Measurements from ENCODE around the gene ZBED6. TPM values are rescaled to one million over a fixed set of nuclear protein-coding genes. Genes with fewer than 3 reads are reported as not detected.
"Not testable (repeated sequence)": the region's sequence is repeated elsewhere in the genome, so short reads cannot be mapped to it uniquely, and the experiment has no call there.

The ZBED6 gene
- total and polyA plus RNA-seq, 2 experiments from 2014 or later, result 3.1 to 8.6 TPM

DNA sequence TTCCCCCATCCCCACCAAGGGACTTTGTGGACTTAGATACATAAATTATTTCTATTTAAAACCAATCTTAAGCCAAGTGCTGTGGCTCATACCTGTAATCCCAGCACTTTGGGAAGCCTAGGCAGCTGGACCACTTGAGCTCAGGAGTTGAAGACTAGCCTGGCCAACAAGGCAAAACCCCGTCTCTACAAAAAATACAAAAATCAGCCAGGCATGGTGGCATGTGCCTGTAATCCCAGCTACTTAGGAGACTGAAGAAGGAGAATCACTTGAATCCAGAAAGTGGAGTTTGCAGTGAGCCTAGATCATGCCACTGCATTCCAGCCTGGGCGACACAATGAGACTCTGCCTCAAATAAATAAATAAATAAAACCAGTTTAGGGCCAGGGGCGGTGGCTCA is 34.9 kb upstream of the ZBED6 start:
- no peak overlapping the region for H3K27ac ChIP-seq
- TF ChIP-seq, protein P1, sequence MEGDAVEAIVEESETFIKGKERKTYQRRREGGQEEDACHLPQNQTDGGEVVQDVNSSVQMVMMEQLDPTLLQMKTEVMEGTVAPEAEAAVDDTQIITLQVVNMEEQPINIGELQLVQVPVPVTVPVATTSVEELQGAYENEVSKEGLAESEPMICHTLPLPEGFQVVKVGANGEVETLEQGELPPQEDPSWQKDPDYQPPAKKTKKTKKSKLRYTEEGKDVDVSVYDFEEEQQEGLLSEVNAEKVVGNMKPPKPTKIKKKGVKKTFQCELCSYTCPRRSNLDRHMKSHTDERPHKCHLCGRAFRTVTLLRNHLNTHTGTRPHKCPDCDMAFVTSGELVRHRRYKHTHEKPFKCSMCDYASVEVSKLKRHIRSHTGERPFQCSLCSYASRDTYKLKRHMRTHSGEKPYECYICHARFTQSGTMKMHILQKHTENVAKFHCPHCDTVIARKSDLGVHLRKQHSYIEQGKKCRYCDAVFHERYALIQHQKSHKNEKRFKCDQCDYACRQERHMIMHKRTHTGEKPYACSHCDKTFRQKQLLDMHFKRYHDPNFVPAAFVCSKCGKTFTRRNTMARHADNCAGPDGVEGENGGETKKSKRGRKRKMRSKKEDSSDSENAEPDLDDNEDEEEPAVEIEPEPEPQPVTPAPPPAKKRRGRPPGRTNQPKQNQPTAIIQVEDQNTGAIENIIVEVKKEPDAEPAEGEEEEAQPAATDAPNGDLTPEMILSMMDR (IDR thresholded peaks at IDR 0.05; ENCODE audit: low read depth, low read length), result no peak

DNA sequence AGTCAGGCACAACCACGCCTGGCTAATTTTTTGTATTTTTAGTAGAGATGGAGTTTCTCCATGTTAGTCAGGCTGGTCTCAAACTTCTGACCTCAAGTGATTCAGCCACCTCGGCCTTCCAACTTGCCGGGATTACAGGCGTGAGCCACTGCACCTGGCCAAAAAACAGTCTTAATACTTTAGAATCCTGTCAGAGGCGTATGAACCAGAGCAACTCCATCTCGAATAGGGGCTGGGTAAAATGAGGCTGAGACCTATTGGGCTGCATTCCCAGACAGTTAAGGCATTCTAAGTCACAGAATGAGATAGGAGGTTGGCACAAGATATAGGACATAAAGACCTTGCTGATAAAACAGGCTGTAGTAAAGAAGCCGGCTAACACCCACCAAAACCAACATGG is 33.5 kb upstream of the ZBED6 start:
- not testable (repeated sequence) for H3K9me3 ChIP-seq (ENCODE audit: low read depth); H3K36me3 ChIP-seq; H3K27ac ChIP-seq; H3K4me1 ChIP-seq (ENCODE audit: low read depth); DNase-seq (ENCODE audit: low read depth in 1 of 2, low spot score in 1 of 2); H3K27me3 ChIP-seq; H3K4me3 ChIP-seq

More for the DNA sequence above, 34.9 kb upstream of the ZBED6 start:
- no peaks in the 10 kb centered on the region for H3K36me3 ChIP-seq
- no peak overlapping the region for H3K4me3 ChIP-seq
- H3K9me3 ChIP-seq (ENCODE audit: low read depth), result no peaks in the 10 kb centered on the region
- H3K27me3 ChIP-seq, result peaks cover 5% of the 10 kb centered on the region
- no peaks in the 10 kb centered on the region for H3K4me1 ChIP-seq (ENCODE audit: low read depth)
- no peak for DNase-seq (ENCODE audit: low read depth in 1 of 2, low spot score in 1 of 2)

DNA sequence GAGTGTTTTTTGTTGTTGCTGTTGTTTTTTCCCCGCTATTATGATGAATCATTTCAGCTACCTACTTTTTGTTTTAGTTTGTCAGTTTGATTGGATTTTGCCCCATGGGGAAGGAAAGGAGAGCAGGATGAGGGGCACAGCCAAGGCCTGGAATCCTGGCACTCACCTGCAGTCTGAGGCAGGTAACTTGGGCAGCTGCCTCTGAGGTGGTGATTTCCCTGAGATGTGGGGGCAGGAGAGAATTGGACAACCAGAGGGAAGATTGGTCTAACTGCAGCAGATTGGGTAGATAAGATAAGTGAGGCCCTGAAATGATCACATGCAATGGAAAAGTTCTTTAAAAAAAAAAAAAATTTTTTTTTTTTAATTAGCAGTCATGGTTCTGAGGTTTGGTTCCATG is 31.9 kb upstream of the ZBED6 start:
- H3K27ac ChIP-seq, result no peak overlapping the region
- no peak overlapping the region for H3K4me3 ChIP-seq
- no peaks in the 10 kb centered on the region for H3K36me3 ChIP-seq
- TF ChIP-seq, protein P1 (IDR thresholded peaks at IDR 0.05; ENCODE audit: low read depth, low read length), result no peak
- peaks cover 5% of the 10 kb centered on the region for H3K27me3 ChIP-seq
- H3K4me1 ChIP-seq (ENCODE audit: low read depth), result no peaks in the 10 kb centered on the region
- H3K9me3 ChIP-seq (ENCODE audit: low read depth), result no peaks in the 10 kb centered on the region
- DNase-seq (ENCODE audit: low read depth in 1 of 2, low spot score in 1 of 2), result no peak

DNA sequence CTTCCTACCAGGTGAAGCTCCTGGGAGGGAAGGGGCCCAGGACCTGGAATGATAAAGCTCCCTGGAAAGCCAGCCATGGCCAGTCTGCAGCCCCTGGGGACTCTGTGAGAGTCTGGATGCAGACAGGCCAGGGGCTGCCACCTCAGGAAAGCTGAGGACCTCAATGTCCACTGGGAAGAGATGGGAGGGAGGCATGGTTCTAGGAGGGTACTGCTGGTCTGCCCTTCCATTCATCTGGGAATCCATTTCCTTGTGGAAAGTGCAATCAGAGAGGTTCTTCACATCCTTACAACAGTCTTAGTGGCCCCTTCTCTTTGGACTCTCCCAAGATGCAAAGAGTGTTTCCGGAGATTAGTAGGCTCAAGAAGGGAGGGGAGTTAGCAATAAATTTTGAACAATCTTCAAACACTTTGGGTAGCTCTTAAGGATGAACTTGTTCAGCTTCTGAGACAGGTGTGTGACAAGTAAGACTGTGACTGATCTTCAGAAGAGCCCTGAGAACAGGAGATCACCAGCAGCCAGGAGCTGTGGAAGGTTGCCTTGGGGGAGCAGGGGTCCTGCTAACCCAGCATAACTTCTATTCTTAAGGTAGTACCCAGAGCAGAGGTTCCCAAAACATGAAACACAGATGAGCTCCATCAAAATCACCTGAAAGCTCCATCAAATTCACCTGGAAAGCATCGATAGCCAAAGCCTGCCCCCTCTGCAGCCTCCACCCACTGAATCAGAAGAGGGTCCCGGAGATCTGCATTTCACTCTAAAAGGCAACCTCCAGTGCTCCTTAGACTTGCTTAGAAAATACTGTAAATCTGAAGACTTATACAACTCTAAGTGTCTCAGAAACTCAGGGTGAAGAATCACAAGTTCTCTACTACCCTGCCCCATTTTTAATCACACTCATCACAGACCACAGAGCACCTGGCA is 31.1 kb upstream of the ZBED6 start:
- no peak overlapping the region for H3K27ac ChIP-seq
- no peaks in the 10 kb centered on the region for H3K36me3 ChIP-seq
- peaks cover 5% of the 10 kb centered on the region for H3K27me3 ChIP-seq
- TF ChIP-seq, protein P1 (IDR thresholded peaks at IDR 0.05; ENCODE audit: low read depth, low read length), result no peak
- H3K4me3 ChIP-seq, result no peak overlapping the region
- no peak for DNase-seq (ENCODE audit: low read depth in 1 of 2, low spot score in 1 of 2)
- no peaks in the 10 kb centered on the region for H3K9me3 ChIP-seq (ENCODE audit: low read depth)
- no peaks in the 10 kb centered on the region for H3K4me1 ChIP-seq (ENCODE audit: low read depth)

DNA sequence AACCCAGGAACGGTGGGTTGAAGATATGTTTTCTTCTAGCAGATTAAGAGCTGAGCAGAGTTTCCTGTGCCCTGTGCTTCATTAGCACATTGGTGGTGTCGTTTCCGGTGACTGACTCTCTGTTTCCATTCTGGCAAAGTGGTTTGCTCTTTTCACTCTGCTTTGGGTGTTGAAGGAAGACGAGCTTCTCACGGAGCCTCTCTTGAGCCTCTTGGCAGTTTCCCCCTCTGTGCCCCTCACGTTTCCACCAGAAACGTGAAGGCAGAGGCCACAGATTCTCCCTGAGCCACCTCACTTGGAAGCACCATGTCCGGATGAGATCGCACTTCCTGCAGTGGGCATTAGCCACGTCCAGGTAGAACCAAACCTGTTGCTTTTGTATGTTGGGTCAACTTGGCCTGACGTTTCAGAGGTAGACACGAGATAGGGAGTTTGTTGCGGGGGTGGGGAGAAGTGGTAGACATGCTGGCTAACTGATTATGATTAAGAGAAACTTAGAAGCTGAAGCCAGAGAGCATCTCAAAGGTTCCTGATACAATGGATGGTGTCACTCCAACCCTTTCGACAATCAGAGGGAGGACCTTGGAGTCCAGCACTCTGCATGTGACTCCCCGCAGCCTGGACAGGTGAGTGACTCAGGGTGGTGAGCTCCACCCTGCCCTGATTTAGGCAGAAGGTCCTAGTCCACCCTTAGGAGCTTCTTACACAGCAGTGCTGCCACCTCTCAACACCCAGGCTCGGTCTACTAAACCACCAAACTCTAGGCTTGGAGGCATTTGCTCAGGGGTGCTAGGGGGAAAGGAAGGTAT is 30.2 kb upstream of the ZBED6 start, which contains the start of gene LAX1:
LAX1 (plus strand) TSS at position 155 of the 809 bp plus-strand sequence; CDS start at position 538, 383 bp downstream.
- Histone ChIP-seq H3K27me3 (peaks cover 3% of the 10 kb centered on the region), H3K36me3 (no peaks in the 10 kb centered on the region), H3K4me3 (no peak within 1 kb of the TSS), H3K9me3 (ENCODE audit: low read depth) (no peaks in the 10 kb centered on the region), H3K27ac (no peak within 1 kb of the TSS), H3K4me1 (ENCODE audit: low read depth) (no peaks in the 10 kb centered on the region)
- DNase-seq (ENCODE audit: low read depth in 1 of 2, low spot score in 1 of 2), result no peak
- TF ChIP-seq, protein P1 (IDR thresholded peaks at IDR 0.05; ENCODE audit: low read depth, low read length), result no peak
